H9 (cell line): Measurements from ENCODE around the gene DOCK1. TPM values are rescaled to one million over a fixed set of nuclear protein-coding genes. Genes with fewer than 3 reads are reported as not detected.

Experiments
- DNase-seq: peaks from one replicate; pipeline ENCODE4 v3.0.0-alpha.2; 2017
- H2AFZ ChIP-seq: one replicate; pipeline ENCODE4 v1.6.1; 2013; ENCODE audit warnings: mild to moderate bottlenecking, low read length, control low read depth, moderate library complexity
- H2AK5ac ChIP-seq: 2 replicates; pipeline ENCODE4 v1.6.1; 2013; ENCODE audit warnings: low read length, control low read depth, mixed read lengths; ENCODE audit not compliant: insufficient read length
- H2BK120ac ChIP-seq: one replicate; pipeline ENCODE4 v1.6.1; 2013; ENCODE audit warnings: low read depth, mild to moderate bottlenecking, low read length, control low read depth, inconsistent platforms; ENCODE audit not compliant: poor library complexity, severe bottlenecking
- H2BK12ac ChIP-seq: 2 replicates; pipeline ENCODE4 v1.6.1; 2013; ENCODE audit warnings: low read length, control low read depth, mixed read lengths, low read depth; ENCODE audit not compliant: insufficient read length
- H2BK15ac ChIP-seq: 2 replicates; pipeline ENCODE4 v1.6.1; 2013; ENCODE audit warnings: low read depth, low read length, control low read depth
- H2BK20ac ChIP-seq: one replicate; pipeline ENCODE4 v1.6.1; 2013; ENCODE audit warnings: low read depth, mild to moderate bottlenecking, low read length, control low read depth, inconsistent platforms; ENCODE audit not compliant: poor library complexity, severe bottlenecking
- H2BK5ac ChIP-seq: 2 replicates; pipeline ENCODE4 v1.6.1; 2013; ENCODE audit warnings: low read length, control low read depth, mixed read lengths; ENCODE audit not compliant: insufficient read length
- H3K14ac ChIP-seq: 2 replicates; pipeline ENCODE4 v1.6.1; 2013; ENCODE audit warnings: low read length, control low read depth; ENCODE audit not compliant: insufficient read depth
- H3K18ac ChIP-seq: 2 replicates; pipeline ENCODE4 v1.6.1; 2013; ENCODE audit warnings: low read depth, mild to moderate bottlenecking, mixed read lengths, low read length, control low read depth; ENCODE audit not compliant: insufficient read length
- H3K23ac ChIP-seq: 2 replicates; pipeline ENCODE4 v1.6.1; 2013; ENCODE audit warnings: low read length, control low read depth, mixed read lengths, low read depth; ENCODE audit not compliant: insufficient read length
- H3K23me2 ChIP-seq: 2 replicates; pipeline ENCODE4 v1.6.1; 2013; ENCODE audit warnings: low read depth, mild to moderate bottlenecking, mixed read lengths, low read length, control low read depth; ENCODE audit not compliant: insufficient read length, poor library complexity, severe bottlenecking
- H3K27ac ChIP-seq: 2 replicates; pipeline ENCODE4 v1.5.1; 2013; ENCODE audit warnings: low read length, control low read depth, mixed read lengths, low read depth; ENCODE audit not compliant: insufficient read length
- H3K27me3 ChIP-seq: 2 replicates; pipeline ENCODE4 v1.6.1; 2013; ENCODE audit warnings: low read length, control low read depth, inconsistent platforms; ENCODE audit not compliant: insufficient read depth
- H3K4ac ChIP-seq: 2 replicates; pipeline ENCODE4 v1.6.1; 2013; ENCODE audit warnings: low read depth, mild to moderate bottlenecking, control low read depth, inconsistent platforms, low read length, moderate library complexity
- H3K4me1 ChIP-seq: 2 replicates; pipeline ENCODE4 v1.6.1; 2013; ENCODE audit warnings: low read length, control low read depth, inconsistent platforms; ENCODE audit not compliant: insufficient read depth
- H3K4me2 ChIP-seq: 2 replicates; pipeline ENCODE4 v1.6.1; 2013; ENCODE audit warnings: low read length, control low read depth, mixed read lengths; ENCODE audit not compliant: insufficient read length, insufficient read depth
- H3K56ac ChIP-seq: 2 replicates; pipeline ENCODE4 v1.6.1; 2013; ENCODE audit warnings: low read depth, mild to moderate bottlenecking, mixed read lengths, low read length, control low read depth; ENCODE audit not compliant: insufficient read length
- H3K79me1 ChIP-seq: 2 replicates; pipeline ENCODE4 v1.6.1; 2013; ENCODE audit warnings: low read depth, mild to moderate bottlenecking, moderate library complexity, low read length, control low read depth, inconsistent platforms; ENCODE audit not compliant: insufficient read depth, poor library complexity, severe bottlenecking
- H3K79me2 ChIP-seq: 2 replicates; pipeline ENCODE4 v1.6.1; 2013; ENCODE audit warnings: low read length, control low read depth, inconsistent platforms; ENCODE audit not compliant: insufficient read depth
- H3K9ac ChIP-seq: 2 replicates; pipeline ENCODE4 v1.6.1; 2013; ENCODE audit warnings: low read length, control low read depth, mixed read lengths; ENCODE audit not compliant: insufficient read length; ENCODE audit errors: extremely low read depth
- H3K9me3 ChIP-seq: one replicate; pipeline ENCODE4 v1.6.1; 2013; ENCODE audit warnings: low read depth, low read length, inconsistent platforms; ENCODE audit not compliant: control insufficient read depth
- H3T11ph ChIP-seq: one replicate; pipeline ENCODE4 v1.6.1; 2013; ENCODE audit warnings: mild to moderate bottlenecking, low read length, control low read depth, inconsistent platforms
- H4K20me1 ChIP-seq: one replicate; pipeline ENCODE4 v1.6.1; 2013; ENCODE audit not compliant: control insufficient read depth, insufficient read length, insufficient read depth
- H4K5ac ChIP-seq: 2 replicates; pipeline ENCODE4 v1.6.1; 2013; ENCODE audit warnings: low read depth, mild to moderate bottlenecking, mixed read lengths, low read length, control low read depth; ENCODE audit not compliant: insufficient read length
- H4K8ac ChIP-seq: replicated peaks from 2 replicates; pipeline ENCODE4 v1.6.1; 2013; ENCODE audit warnings: low read length, control low read depth, mixed read lengths, low read depth; ENCODE audit not compliant: insufficient read length
- H4K91ac ChIP-seq: 2 replicates; pipeline ENCODE4 v1.6.1; 2013; ENCODE audit warnings: low read depth, mild to moderate bottlenecking, moderate library complexity, mixed read lengths, low read length, control low read depth; ENCODE audit not compliant: insufficient read length
- H3K27ac Mint-ChIP-seq, 3 experiments: 2 replicates in 2 of 3; 3 replicates in 1 of 3; pipeline ENCODE4 v1.8.0; 2020 to 2021; ENCODE audit warnings: mixed read lengths in 3 of 3, mild to moderate bottlenecking in 1 of 3, moderate library complexity in 1 of 3
- H3K27me3 Mint-ChIP-seq: 2 replicates; pipeline ENCODE4 v1.8.0; 2021; ENCODE audit warnings: low read depth, mild to moderate bottlenecking, moderate library complexity, mixed read lengths
- H3K36me3 Mint-ChIP-seq, 3 experiments: 2 replicates in 2 of 3; 3 replicates in 1 of 3; pipeline ENCODE4 v1.8.0; 2020 to 2021; ENCODE audit warnings: low read depth in 3 of 3, mixed read lengths in 3 of 3; ENCODE audit not compliant: insufficient read depth in 1 of 3
- H3K4me1 Mint-ChIP-seq, 2 experiments: 2 replicates each; pipeline ENCODE4 v1.8.0; 2020; ENCODE audit warnings: mixed read lengths in 2 of 2
- H3K4me3 Mint-ChIP-seq, 2 experiments: 2 replicates in 1 of 2; 3 replicates in 1 of 2; pipeline ENCODE4 v1.8.0; 2020 to 2021; ENCODE audit warnings: mild to moderate bottlenecking in 2 of 2, mixed read lengths in 2 of 2, moderate library complexity in 1 of 2
- H3K9me3 Mint-ChIP-seq, 2 experiments: 2 replicates in 1 of 2; 3 replicates in 1 of 2; pipeline ENCODE4 v1.8.0; 2020; ENCODE audit warnings: mild to moderate bottlenecking in 2 of 2, mixed read lengths in 2 of 2, moderate library complexity in 1 of 2
- WGBS: extraction: QIAGEN DNeasy Blood & Tissue Kit; methylation state at CpG from one replicate; pipeline ENCODE4 v1.1.7; 2013; ENCODE audit warnings: missing lambda C conversion rate, low lambda C conversion rate, mixed read lengths; ENCODE audit not compliant: insufficient read length; ENCODE audit errors: extremely low coverage; 5-methylcytosine and 5-hydroxymethylcytosine counted together
- total RNA-seq: library from RNA; stranded (reverse); gene quantifications from 2 replicates; pipeline ENCODE4 v1.2.1, GENCODE V29; 2021
- TF ChIP-seq, protein P1 (sequence below): fragments of 200-600 bp; sonication (generic); conservative IDR thresholded peaks from 3 replicates; pipeline ENCODE4 v1.8.0; 2021; ENCODE audit warnings: antibody characterized with exemption, mild to moderate bottlenecking

DOCK1 gene
- total RNA-seq, 1 experiment from 2014 or later, result 57.0 TPM

DNA sequence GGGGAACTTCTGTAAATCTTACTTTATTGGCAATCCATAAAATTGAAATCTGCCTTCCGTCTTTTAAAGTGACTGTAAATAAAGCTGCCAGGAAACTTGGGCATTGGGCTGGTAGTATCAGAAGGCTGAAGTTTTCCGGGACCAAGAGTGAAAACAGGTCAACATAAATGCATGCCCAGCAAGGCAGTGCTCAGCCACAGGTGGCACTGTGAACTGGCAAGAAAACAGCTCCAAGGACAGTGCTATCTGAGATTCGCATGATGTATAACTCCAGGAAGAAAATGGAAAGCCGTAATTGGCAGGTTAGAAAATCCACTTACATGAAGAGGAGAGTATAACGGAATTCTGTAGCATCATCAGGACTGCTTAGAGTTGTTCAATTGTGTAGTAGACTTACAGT, 293.1 kb downstream of the DOCK1 start:
- no peak overlapping the region for H2BK12ac ChIP-seq
- TF ChIP-seq, protein P1, sequence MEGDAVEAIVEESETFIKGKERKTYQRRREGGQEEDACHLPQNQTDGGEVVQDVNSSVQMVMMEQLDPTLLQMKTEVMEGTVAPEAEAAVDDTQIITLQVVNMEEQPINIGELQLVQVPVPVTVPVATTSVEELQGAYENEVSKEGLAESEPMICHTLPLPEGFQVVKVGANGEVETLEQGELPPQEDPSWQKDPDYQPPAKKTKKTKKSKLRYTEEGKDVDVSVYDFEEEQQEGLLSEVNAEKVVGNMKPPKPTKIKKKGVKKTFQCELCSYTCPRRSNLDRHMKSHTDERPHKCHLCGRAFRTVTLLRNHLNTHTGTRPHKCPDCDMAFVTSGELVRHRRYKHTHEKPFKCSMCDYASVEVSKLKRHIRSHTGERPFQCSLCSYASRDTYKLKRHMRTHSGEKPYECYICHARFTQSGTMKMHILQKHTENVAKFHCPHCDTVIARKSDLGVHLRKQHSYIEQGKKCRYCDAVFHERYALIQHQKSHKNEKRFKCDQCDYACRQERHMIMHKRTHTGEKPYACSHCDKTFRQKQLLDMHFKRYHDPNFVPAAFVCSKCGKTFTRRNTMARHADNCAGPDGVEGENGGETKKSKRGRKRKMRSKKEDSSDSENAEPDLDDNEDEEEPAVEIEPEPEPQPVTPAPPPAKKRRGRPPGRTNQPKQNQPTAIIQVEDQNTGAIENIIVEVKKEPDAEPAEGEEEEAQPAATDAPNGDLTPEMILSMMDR, result peak; percentile 32; the same call in 2 of the 3 replicates
- H3K56ac ChIP-seq, result no peak overlapping the region
- H2AK5ac ChIP-seq, result no peak overlapping the region
- H3K9ac ChIP-seq, result no peak overlapping the region
- no peaks in the 10 kb centered on the region for H3K36me3 Mint-ChIP-seq
- peaks cover 18% of the 10 kb centered on the region for H3K23me2 ChIP-seq
- H3K27ac Mint-ChIP-seq, result no peak overlapping the region
- no peaks in the 10 kb centered on the region for H3K79me2 ChIP-seq
- H3K4me1 ChIP-seq, result peaks cover 2% of the 10 kb centered on the region; the same call in 1 of the 2 replicates
- no peak overlapping the region for H3K18ac ChIP-seq
- no peak overlapping the region for H3K4me2 ChIP-seq
- H4K5ac ChIP-seq, result no peak overlapping the region
- no peaks in the 10 kb centered on the region for H3K9me3 Mint-ChIP-seq
- H4K91ac ChIP-seq, result no peak overlapping the region
- no peak overlapping the region for H3K23ac ChIP-seq
- H2BK5ac ChIP-seq, result no peak overlapping the region
- no peak overlapping the region for H3T11ph ChIP-seq
- H3K4ac ChIP-seq, result no peak overlapping the region
- no peak overlapping the region for H3K27ac ChIP-seq
- peaks cover 13 to 22% of the 10 kb centered on the region in 2 experiments for H3K4me1 Mint-ChIP-seq
- peaks cover 3% of the 10 kb centered on the region; the same call in 1 of the 2 replicates for H3K27me3 ChIP-seq
- H4K20me1 ChIP-seq, result peaks cover 2% of the 10 kb centered on the region
- no peak overlapping the region for H2AFZ ChIP-seq
- no peaks in the 10 kb centered on the region for H3K79me1 ChIP-seq
- H2BK20ac ChIP-seq, result no peak overlapping the region
- H2BK15ac ChIP-seq, result no peak overlapping the region
- no peak overlapping the region for H2BK120ac ChIP-seq
- no peak overlapping the region for H4K8ac ChIP-seq
- H3K4me3 Mint-ChIP-seq, result no peak overlapping the region
- peaks cover 29% of the 10 kb centered on the region for H3K27me3 Mint-ChIP-seq
- no CpG with 5 or more reads among the region's 5 CpGs for WGBS
- H3K14ac ChIP-seq, result no peak overlapping the region
- no peak for DNase-seq
- H3K9me3 ChIP-seq, result no peaks in the 10 kb centered on the region
